DND-41 (cell line): Measurements from ENCODE around the gene MCL1.
A peak's percentile ranks its signal among the peaks of the same experiment; 100 is the strongest.

Experiments
- ATAC-seq: fragments of 200-7000 bp; cut with Tn5 transposase; 3 replicates; pipeline ENCODE4 v1.9.1; 2021; ENCODE audit warnings: low read depth; ENCODE audit not compliant: insufficient read depth
- DNase-seq: peaks from one replicate; pipeline ENCODE4 v3.0.0-alpha.2; 2020
- H2AFZ ChIP-seq: 2 replicates; pipeline ENCODE4 v1.6.0; 2012; ENCODE audit warnings: low read depth, low read length
- H3K27ac ChIP-seq: 2 replicates; pipeline ENCODE4 v1.5.1; 2012; ENCODE audit warnings: low read length, inconsistent platforms
- H3K27me3 ChIP-seq: fragments of 200-600 bp; sonication (generic); 2 replicates; pipeline ENCODE4 v1.6.0; 2012; ENCODE audit warnings: low read length, mild to moderate bottlenecking, inconsistent platforms; ENCODE audit not compliant: insufficient read depth, poor library complexity
- H3K36me3 ChIP-seq: 2 replicates; pipeline ENCODE4 v1.5.1; 2012; ENCODE audit warnings: low read length, inconsistent platforms; ENCODE audit not compliant: insufficient read depth
- H3K4me1 ChIP-seq: 2 replicates; pipeline ENCODE4 v1.5.1; 2012; ENCODE audit warnings: mild to moderate bottlenecking, low read length; ENCODE audit not compliant: insufficient read depth
- H3K4me2 ChIP-seq: 2 replicates; pipeline ENCODE4 v1.6.0; 2012; ENCODE audit warnings: mild to moderate bottlenecking, moderate library complexity, low read length, inconsistent platforms; ENCODE audit not compliant: insufficient read depth
- H3K4me3 ChIP-seq, 2 experiments: fragments of 200-600 bp in 1 of 2; shearing (Covaris generic) in 1 of 2; 2 replicates each; pipeline ENCODE4 v1.5.1; 2012 to 2016; ENCODE audit warnings: inconsistent platforms in 2 of 2, low read length in 2 of 2, mild to moderate bottlenecking in 2 of 2, low read depth in 1 of 2, moderate library complexity in 1 of 2
- H3K79me2 ChIP-seq: 2 replicates; pipeline ENCODE4 v1.6.0; 2012; ENCODE audit warnings: low read length, inconsistent platforms; ENCODE audit not compliant: insufficient read depth
- H3K9ac ChIP-seq: 2 replicates; pipeline ENCODE4 v1.6.0; 2012; ENCODE audit warnings: low read depth, mild to moderate bottlenecking, inconsistent platforms, low read length, moderate library complexity
- H3K9me3 ChIP-seq: 2 replicates; pipeline ENCODE4 v1.5.1; 2012; ENCODE audit warnings: low read length, moderate library complexity, mild to moderate bottlenecking, inconsistent platforms; ENCODE audit not compliant: insufficient read depth, severe bottlenecking
- H4K20me1 ChIP-seq: 2 replicates; pipeline ENCODE4 v1.6.0; 2012; ENCODE audit warnings: low read length; ENCODE audit not compliant: insufficient read depth
- CTCF ChIP-seq: IDR thresholded peaks from 2 replicates; pipeline ENCODE4 v1.5.1; 2012; ENCODE audit warnings: borderline replicate concordance, low read length, moderate library complexity, mild to moderate bottlenecking; ENCODE audit not compliant: poor library complexity, severe bottlenecking; ENCODE audit errors: extremely low read depth
- EZH2 ChIP-seq: IDR thresholded peaks from 3 replicates; pipeline ENCODE4 v1.6.1; 2012; ENCODE audit warnings: borderline replicate concordance, low read depth, mild to moderate bottlenecking, moderate library complexity, low read length, inconsistent platforms; ENCODE audit not compliant: severe bottlenecking

Gene MCL1

GRCh38 chr1:150579945-150580642, 684 bp upstream of the MCL1 start:
- Histone ChIP-seq H3K9ac (peak overlapping the region; percentile 95), H3K4me3 (peak overlapping the region; percentile 78 to 83; a peak in 3 of 4 replicates), H3K79me2 (peaks cover 45% of the 10 kb centered on the region), H3K9me3 (no peaks in the 10 kb centered on the region), H3K36me3 (peaks cover 40% of the 10 kb centered on the region), H2AFZ (peak overlapping the region; percentile 80), H3K4me2 (peak overlapping the region; percentile 84), H3K27me3 (no peaks in the 10 kb centered on the region), H3K4me1 (peaks cover 34% of the 10 kb centered on the region), H3K27ac (peak overlapping the region; percentile 82), H4K20me1 (peaks cover 41% of the 10 kb centered on the region)
- ATAC-seq (peak; percentile 6; the same call in 2 of the 3 replicates), DNase-seq (no peak)
- TF ChIP-seq EZH2 (no peak), CTCF (no peak)

DNA sequence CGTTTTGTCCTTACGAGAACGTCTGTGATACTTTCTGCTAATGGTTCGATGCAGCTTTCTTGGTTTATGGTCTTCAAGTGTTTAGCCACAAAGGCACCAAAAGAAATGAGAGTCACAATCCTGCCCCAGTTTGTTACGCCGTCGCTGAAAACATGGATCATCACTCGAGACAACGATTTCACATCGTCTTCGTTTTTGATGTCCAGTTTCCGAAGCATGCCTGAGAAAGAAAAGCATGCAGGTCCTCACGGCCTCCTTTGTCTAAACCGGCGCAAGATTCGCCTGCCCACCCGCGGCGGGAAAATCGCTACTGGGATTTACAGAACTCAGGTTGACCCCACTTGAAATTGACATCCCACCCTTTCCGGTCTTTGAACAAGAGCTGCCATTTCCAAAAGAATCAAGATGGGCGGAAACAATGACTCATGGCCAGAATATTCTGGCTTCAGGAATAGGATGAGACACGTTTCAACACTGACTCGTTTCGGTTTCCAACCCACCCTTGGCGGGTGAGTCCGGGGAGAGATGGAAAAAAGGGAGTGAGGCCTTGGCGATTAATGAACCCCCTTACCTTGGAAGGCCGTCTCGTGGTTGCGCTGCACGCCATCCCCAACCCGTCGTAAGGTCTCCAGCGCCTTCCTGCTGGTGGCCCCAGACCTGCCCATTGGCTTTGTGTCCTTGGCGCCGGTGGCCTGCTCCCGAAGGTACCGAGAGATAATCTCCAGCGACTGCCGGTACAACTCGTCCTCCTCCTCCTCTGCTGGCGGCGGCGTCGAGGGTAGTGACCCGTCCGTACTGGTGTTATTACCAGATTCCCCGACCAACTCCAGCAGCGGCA, 919 bp downstream of the MCL1 start:
- Histone ChIP-seq H2AFZ (peak overlapping the region; percentile 43; the same call in 1 of the 2 replicates), H3K4me2 (peak overlapping the region; percentile 84), H4K20me1 (peaks cover 55% of the 10 kb centered on the region), H3K27me3 (no peaks in the 10 kb centered on the region), H3K4me1 (peaks cover 44% of the 10 kb centered on the region), H3K9ac (peak overlapping the region; percentile 95), H3K27ac (peak overlapping the region; percentile 88), H3K79me2 (peaks cover 59% of the 10 kb centered on the region), H3K36me3 (peaks cover 53% of the 10 kb centered on the region), H3K4me3 (peak overlapping the region; percentile 78 to 83), H3K9me3 (no peaks in the 10 kb centered on the region)
- DNase-seq (peak; percentile 36), ATAC-seq (peak; percentile 4; the same call in 1 of the 3 replicates)
- TF ChIP-seq CTCF: no peak
- TF ChIP-seq EZH2: no peak

DNA sequence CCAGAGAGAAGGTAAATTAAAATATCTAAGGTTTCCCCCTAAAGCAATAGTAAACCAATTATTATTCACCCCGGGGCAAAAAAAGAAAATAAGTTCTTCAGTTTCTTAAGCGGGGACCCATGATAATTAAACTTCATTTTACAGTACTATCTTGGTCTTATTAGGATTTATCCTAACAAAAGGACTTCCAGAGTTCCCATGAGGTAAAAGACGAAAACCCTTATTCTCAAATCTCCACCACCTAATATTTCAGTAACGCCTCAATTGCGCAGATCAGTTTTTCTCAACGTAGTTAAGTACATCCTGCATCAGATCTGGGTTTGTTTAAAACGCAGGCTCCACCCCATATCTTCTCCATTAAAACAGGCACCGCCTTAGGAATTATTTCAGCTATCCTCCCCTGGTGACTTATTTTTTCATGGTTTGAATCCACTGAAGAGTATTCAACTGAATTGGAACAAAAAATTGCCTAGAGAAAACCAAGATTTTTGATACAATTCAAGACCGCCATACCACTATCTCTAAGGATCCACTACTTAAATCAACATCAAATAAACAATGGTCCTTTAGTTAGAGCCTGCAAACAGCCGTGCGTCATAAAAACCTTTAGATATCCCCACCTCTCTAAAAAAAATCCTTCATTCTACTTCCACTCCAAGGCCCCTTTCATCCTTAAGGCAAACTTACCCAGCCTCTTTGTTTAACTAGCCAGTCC, 1.7 kb downstream of the MCL1 start:
- no peak for ATAC-seq
- peaks cover 58% of the 10 kb centered on the region for H4K20me1 ChIP-seq

More for the DNA sequence above, 1.7 kb downstream of the MCL1 start:
- Histone ChIP-seq H3K36me3 (peaks cover 61% of the 10 kb centered on the region), H2AFZ (no peak overlapping the region), H3K27ac (peak overlapping the region; percentile 88), H3K79me2 (peaks cover 67% of the 10 kb centered on the region), H3K4me2 (peak overlapping the region; percentile 84), H3K4me3 (peak overlapping the region; percentile 78 to 83), H3K27me3 (no peaks in the 10 kb centered on the region), H3K9ac (peak overlapping the region; percentile 95), H3K9me3 (no peaks in the 10 kb centered on the region), H3K4me1 (peaks cover 47% of the 10 kb centered on the region)
- no peak for DNase-seq
- no peak for TF ChIP-seq CTCF
- TF ChIP-seq EZH2: no peak
